Stimulated activated CD4-positive, alpha-beta T cell treated with anti-CD3 and anti-CD28 coated beads, Interleukin-1b, Interleukin-23, amount 100 ng/mL, for 1 hour (primary cell): Measurements from ENCODE around the gene RPH3AL.
A peak's percentile ranks its signal among the peaks of the same experiment; 100 is the strongest.

ENCODE experiments used
- DNase-seq, 2 donors: peaks; one replicate each; pipeline ENCODE4 v3.0.0-alpha.2; 2020; ENCODE audit warnings: low read depth in 2 of 2

The RPH3AL gene, protein sequence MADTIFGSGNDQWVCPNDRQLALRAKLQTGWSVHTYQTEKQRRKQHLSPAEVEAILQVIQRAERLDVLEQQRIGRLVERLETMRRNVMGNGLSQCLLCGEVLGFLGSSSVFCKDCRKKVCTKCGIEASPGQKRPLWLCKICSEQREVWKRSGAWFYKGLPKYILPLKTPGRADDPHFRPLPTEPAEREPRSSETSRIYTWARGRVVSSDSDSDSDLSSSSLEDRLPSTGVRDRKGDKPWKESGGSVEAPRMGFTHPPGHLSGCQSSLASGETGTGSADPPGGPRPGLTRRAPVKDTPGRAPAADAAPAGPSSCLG

DNA sequence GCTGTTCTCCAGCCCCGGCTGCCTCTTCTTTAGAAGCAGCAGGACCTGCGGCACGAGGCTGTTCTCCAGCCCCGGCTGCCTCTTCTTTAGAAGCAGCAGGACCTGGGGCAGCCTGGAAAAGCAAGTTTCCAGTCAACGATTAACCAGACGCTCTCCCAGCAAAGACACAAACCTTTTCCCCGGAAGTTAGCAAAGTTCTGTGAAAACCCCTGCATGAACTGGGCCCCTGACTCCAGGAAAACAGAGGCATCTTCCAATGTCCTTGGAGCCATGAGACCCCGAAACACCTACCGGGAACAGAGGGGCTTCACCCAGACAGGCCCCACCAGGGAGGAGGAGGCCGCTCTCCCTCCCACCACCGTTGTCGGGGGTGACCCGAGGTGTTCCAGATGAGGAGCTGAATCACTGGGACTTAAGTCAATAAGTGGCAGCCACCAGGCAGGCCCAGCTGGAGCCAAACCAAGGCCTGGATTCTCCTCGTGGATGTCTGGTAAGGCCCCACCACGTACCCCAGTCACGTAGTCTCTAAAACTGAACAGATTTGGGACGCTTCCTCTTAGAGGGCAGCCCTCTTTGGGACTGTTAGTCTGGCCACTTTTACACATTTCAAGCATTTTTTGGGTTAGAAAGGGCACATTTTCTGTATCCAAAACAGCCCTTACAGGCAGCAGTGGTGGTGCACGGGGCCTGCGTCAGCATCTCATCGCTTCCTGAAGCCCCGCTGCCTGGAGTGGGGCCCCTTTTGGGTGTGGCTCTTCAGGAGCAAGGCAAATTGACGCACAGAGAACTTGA is at the start of gene RPH3AL:
TSS of gene RPH3AL (minus strand) at position 387 of the 792 bp plus-strand sequence. CDS start 25,264 bp downstream, outside the sequence.
- DNase-seq: no peak

DNA sequence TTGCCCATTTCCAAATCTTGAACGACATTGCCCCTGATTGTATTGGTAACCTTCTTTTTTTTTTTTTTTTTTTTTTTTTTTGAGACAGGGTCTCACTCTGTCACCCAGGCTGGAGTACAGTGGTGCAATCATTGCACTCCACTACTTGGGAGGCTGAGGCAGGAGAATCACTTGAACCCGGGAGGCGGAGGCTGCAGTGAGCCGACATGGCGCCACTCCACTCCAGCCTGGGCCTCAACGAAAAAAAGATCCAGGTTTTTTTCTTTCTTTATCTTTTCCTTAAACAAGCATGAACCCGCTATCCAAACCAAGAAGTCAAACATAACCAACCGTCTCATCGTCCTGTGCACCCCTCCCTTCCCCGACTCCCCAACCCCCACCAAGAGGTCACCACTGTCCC is 47.6 kb upstream of the RPH3AL start:
- no peak for DNase-seq

DNA sequence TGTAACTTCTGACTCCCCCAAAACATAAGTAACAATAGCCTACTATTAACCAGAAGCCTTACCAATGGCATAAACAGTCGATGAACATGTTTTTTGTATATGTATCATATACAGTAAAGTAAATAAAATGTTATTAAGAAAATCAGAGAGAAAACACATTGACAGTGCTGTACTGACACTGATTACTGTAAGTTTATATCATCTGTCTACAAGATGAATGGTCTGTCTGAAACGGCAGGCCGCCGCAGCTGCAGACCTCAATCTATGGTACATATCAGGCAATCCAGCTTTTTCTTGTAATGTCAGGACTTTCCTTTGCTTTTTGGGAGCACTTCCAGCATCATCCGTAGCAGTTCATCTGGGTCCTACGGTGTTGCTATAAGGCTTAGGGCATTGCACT is 44.2 kb upstream of the RPH3AL start:
- DNase-seq: no peak

DNA sequence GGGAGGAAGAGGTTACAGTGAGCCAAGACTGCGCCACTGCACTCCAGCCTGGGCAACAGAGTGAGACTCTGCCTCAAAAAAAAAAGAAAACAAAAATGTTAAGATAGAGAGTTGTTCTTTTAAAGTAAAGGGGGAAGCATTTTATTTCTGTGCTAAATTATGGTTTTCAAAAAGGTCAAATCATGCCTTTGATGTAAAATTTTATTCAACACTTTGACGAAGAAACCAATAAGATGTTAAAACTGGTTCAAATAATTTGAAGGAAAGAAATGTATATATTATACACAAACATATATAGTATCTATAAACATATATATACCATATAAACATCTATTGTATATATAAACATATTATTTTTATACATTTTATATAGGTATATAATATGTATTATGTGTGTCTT is 43.4 kb upstream of the RPH3AL start:
- no peak for DNase-seq

DNA sequence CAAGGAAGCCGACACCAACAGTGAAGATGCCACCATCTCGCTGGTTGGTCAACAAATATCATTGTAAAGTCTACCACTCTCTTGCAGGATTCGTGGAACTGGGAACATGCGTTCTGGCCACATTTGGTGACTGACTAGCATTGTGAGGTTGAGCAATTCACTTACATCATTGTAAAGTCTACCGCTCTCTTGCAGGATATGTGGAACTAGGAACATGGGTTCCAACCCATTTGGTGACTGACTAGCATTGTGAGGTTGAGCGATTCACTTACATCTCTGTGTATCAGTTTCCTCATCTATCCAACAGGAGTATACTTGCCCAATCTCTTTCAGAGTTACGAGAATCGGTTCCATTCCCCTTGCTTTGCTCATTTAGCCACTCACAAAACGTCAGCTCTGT is 42.6 kb upstream of the RPH3AL start:
- no peak for DNase-seq

DNA sequence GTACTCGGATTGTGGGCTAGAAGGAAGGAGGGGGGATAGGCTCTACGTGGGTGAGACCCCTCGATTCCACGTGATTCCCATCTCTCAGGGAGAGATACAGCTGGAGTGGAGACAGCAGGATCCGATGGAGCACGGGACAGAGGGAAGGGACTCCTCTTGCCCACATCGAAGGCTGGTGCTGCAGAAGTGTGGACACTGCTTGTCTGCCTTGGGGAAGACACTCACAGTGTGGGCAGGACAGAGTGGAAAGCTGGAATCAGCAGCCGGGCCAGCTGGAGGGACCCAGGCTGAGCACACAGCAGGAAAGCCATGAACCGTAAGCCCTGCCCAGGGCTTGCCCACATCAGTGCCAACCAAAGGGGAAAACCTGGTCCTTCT is 42.1 kb upstream of the RPH3AL start:
- no peak for DNase-seq

DNA sequence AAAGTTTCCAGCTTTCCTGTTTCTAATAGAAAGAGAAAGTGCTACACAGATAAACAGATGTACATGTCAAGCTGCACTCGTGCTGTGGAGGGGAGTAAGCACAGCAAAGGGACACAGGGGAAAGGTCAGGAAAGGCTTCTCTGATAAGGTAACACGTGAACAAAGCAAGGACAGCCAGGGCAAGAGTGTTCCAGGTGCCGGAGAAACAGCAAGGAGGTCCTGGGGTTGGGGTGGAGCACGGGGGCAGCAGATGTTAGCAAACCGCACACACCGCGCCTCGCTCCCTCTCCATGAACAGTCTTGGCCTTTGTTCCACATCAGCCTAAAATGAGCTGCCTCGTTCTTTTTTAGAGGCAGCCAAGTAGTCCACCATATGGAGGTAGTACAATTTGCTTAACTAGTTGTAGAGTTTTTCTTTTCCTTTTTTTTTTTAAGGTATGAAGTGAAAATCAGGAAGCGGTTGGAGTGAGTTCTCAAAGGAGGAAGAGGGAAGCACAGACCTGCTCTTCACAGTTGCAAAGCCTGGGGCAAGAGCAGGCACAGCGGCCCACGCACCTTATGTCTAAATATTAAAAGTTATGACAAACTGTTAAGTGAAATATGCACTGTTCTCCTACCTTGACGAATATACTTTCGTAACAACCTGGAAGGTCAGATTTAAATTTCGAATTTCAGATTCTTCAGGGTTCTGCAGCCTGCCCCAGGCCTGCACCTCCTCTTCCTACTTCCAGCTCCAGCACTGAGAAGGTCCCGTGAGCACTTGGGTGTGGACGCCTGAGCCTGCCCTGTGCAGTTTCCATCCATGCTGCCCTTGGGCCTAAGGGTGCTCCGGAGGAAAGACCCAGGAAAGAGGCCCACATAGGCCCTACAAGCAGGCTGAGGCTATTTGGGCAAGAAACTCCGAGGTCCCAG is 41.5 kb upstream of the RPH3AL start:
- no peak for DNase-seq

DNA sequence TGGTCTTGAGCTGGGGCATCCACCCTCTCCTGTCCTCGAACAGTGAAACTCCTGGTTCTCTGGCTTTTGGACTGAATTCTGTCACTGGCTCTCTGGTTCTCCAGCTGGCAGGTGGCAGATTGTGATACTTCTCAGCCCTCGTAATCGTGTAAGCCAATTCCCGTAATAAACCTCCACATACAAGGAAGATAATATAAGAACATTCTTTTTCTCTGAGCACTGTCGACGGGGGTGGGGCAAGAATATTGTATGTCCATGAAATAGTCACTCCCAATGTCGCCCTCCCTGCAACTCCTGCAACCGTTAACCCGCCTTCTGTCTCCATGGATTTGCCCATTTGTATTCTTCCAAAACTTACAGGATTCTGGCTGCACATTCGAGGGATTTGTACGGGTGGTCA is 39.2 kb upstream of the RPH3AL start:
- no peak for DNase-seq

DNA sequence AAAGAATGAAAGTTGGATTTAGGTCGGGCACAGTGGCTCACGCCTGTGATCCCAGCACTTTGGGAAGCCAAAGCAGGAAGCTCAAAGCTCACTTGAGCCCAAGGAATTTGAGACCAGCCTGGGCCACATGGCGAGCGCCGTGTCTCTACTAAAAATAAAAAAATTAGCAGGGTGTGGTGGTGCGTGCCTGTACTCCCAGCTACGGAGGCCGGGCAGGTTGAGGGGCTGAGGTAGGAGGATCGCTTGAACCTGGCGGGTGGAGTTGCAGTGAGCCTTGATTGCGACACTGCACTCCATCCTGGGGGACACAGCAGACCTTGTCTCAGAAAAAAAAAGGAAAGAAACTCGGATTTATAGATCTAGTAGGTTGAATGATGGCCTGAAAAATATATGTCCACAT is 37.4 kb upstream of the RPH3AL start:
- DNase-seq: no peak

DNA sequence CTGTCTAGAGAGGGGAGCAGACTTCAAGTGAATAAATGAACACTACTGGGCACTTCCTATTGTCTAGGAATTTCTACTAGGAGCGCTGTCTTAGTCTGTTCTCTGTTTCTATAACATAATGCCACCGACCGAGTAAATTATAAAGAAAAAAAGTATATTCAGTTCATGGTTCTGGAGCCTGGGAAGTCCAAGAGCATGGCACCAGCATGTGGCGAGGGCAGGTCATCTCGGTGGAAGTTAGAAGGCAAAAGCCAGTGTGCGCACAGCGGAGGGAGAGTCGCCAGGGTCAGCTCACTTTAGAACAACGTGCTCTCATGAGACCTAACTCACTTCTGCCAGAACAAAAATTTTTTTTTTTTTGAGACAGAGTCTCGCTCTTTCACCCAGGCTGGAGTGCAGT is 35.5 kb upstream of the RPH3AL start:
- DNase-seq: no peak

DNA sequence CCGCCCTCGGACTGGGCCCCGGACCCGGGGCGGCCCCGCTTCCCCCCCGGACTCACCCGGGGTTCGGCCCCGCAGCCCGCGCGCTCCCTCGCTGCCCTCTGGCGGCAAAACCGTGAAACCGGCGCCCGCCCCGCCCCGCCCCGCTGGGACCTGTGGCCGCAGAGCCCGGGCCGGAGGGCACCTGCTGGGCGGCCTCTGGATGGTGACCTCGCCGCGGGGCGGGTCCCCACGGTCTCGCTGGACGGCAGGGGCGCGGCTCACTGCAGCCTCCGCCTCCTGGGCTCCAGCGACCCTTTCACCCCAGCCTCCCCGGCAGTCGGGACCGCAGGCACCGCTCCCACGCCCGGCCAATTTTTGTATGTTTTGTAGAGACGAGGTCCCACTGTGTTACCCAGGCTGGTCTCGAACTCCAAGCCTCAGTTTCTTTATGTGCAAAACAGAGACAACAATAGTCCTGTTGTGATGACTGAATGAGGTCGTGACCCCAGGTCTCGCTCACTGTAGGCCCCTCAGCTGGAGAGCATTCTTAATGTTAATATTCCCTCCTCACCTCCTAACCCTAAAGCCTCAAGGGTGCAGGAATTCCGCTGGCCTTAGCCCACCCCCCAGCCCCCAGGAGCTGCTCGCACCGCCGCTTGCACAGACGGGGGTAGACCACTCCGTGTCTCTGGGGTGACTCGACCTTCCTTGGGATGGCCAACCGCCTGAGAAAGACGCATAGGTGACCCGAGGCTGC is 33.7 kb upstream of the RPH3AL start:
- peak; percentile 45 to 58 for DNase-seq

DNA sequence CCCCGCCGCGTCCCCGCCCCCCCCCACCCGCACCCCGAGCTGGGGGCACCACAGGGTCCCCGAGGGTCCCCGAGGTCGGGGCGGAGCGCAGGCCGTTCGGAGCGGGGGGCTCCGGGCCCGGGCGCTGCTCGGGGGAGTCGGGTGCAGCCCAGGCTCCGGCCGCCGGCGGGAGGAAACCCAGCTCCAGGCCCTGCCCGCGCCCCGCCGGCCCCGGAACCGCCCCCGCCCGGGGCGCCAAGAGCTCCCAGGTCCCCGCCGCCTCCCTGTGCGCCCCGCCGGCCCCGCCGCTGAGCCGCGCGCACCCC is 33.2 kb upstream of the RPH3AL start:
- DNase-seq: no peak

DNA sequence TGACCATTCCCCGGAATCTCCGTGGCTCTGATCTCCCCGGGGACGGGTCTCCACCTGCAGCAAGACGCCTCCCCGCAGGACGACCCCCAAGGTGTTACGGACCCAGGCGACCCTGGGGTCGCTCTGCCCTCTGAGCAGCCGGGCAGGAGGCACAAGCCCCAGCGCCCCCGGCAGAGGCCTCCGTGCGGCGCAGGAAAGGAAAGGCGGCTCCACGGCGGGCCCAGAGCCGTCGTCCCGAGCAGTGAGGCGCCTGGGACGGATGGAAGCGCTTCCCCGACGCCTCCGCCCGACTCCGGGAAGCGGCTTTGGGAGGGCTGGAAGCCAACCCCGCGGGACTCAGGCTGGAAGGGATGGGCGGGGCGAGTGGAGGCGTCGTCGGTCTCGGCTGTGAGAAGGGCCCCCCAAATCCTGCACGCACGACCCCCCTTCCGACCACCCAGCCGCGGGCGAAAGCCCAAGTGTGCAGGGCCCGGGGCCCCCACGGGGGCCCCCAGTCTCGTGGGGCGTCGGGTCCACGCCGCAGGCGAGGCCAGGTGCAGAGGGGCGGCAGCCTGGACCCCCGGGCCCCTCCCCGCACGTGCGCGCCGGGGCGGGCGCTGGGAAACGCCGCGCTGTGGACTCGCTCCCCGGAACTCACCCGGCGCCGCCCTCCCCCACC is 32.7 kb upstream of the RPH3AL start:
- DNase-seq: no peak

DNA sequence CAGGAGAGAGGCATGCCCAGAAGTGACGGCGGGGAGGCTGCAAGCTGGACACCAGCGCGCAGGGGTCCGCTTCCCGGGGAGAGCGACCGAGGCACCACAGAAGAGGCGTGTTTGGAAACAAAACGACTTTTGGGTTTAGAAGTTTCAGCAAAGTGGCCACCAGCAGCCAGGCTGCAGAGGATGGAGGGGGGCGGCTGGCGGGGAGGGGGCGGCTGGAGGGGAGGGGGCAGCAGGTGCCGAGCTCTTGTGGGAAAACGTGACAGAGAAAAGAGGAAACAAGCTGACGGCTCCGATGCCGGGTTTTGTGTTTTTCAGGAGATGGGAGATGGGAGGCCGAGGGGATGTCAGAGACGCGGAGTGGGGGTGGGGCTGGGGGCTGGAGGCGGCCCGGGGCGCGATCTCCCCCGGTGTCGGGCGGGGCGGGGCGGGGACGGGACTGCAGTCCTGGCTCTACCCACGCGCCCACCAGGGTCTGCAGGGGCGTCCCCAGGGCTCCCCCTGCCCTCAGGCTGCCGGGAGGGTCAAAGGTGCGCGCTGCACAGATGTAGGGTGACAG is 32.1 kb upstream of the RPH3AL start:
- DNase-seq: no peak

DNA sequence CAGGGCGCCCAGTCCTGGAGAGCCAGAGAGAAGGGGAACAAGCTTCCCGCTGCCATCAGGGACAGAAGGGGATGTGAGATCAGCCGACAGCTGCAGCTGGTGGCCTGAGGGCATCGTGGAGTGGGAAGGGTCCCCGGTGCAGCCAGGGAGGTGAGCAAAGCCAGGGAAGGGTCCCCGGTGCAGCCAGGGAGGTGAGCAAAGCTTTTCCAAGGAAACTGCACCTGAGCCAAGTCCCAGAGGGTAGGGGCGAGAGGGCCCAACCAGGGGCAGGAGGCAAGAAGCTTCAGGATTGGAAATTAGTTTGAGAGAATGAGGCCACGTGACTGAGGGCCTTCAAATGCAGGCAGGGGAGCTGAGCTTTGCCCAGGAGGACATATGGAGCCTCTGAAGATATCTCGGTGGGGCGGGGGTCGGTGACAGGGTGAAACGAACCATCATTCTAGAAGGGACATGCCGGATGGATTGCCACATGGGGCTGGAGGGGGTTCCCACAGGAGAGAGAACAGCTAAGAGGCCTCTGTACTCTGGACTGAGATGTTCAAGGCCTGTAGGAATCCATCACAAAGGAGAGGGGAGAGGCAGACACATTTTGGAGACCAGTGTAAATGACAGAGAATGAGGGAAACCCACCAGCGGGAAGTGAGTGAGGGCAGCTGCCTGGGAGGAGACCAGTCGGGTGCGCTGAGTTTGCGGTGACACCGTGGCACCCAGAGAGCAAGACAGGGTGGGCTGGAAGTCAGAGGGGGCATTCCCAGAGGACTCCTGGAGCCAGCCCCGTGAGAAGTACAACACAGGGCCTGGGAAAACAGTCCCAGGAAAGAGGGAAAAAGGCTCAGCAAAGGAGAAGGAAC is 31.4 kb upstream of the RPH3AL start:
- DNase-seq: no peak

DNA sequence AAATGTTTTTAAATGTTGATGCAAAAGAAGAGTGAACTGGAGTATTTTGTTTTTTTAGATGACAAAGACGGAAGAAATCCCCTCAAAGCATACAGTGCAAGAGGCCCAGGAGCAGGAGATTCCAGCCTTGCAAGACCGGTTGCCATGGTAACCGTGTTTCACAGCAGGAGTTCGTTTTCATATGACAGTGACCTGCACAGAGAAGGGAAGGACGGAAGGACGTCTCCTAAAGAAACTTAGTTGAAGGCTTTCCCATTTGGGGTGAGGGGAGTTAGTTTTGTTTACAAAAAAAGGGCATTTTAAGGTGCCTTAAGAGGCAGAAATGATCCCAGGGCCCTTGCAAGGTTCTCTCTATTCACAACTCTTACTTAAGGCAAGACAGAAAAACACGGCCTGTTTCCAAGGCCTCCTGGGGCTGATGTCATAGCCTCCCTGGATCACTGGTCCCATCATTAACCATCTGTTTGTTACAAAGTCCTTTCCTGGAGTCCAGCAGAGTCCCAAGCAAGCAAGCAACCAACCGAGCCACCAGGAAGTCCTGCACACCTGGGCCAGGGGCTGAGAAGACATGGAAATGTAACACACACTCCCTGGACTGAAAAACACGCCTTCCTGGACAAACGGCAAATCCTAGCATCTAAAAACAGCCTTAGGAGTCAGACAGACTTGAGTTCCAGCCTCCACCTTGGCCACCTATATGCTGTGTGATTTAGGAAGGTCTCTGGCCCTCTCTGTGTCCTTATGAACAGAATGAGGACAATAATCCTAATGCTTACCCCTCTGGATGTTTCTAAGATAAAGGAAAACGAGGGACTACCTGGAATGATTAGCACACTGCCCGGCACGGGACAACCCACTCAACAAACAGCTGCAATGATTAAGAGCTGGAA is 30.3 kb upstream of the RPH3AL start:
- no peak for DNase-seq

DNA sequence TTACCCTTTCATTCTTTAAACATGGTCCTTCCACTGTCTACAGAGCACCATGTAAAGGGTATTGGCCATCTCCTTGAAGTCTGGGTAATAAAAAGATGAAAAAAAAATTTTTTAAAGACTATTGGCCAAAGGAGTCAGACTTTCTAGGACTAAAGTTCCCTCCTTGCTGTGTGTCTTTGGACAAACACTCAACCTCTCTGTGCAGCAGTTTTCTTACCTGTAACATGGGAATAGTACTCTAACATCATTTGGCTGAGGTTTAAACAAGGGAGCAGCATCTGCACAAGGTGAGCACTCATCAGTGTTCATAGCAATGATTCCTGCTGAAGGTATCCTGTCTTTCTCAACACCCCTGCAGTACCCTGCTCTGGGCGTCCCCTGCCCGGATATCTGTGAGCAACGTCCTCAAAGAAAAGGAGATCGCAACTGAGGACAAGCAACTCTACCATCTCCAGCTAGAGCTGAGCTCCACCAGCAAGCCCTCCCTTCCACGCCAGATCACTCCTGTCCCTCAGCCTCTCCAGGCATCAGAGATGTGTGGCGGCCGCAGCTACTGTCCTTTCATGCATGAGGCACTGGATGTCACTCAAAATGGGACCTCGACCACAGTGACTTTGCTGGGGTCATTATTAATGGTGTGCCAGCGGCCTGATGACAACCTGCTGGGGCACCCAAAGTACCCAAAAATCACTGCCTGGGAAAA is 29.5 kb upstream of the RPH3AL start:
- DNase-seq: no peak

DNA sequence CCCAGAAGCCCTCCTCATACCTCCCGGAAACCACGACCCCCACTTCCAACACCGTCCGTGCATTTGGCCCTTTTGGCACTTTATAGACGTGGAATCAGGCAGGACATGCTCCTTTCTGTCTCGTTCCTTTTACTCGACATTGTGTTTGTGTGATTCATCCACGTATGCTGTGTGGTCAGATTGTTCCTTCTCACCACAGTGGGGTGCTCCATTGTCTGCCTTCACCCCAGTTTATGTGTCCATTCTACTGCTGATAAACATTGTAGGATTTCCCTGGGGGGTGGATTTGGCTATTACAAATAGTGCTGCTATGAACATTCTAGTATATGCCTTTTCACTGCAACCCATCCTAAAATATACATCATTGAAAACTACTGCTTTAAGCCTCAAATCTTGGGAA is 28.9 kb upstream of the RPH3AL start:
- DNase-seq: no peak
